ENCODE results near the gene NEK8. TPM values are rescaled to one million over a fixed set of nuclear protein-coding genes. Genes with fewer than 3 reads are reported as not detected.

NEK8 gene
- total and polyA plus RNA-seq, 9 of the 15 experiments (the other 6 are each of a cell fraction or from before 2014, with no cell fraction given), result 0.98 to 16.6 (median 4.6) TPM

DNA sequence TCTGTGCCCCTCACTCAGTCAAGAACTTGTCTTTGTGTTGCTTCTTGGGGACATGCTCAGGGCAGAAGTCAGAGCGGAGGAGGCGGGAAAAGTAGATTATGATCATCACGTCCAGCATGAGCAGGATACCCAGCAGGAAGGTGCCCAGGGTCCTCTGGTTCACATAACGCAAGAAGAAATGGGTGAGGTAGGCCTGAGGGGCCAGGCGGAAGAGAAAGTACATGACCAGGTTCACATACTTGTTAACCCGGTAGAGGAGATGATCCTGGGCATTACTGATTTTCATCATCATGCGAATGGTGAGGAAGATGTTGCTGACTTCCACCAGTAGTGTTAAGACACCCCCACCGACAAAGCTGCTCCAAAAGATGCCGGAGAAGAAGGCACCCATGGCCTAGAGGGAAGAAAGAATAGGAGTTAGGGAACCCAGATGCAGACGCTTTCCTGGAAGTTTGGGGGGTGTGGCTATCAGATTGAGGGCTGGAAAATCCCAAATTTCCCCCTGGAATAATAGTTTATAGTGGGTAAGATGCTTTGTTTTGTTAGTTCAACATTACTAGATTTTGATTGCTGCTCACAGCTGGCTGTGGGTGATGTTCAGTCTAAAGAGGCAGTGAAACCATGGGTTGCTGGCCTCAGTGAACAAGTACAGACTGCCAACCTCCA is 4.0 kb upstream of the NEK8 start (continued):
- TF ChIP-seq, protein P1, sequence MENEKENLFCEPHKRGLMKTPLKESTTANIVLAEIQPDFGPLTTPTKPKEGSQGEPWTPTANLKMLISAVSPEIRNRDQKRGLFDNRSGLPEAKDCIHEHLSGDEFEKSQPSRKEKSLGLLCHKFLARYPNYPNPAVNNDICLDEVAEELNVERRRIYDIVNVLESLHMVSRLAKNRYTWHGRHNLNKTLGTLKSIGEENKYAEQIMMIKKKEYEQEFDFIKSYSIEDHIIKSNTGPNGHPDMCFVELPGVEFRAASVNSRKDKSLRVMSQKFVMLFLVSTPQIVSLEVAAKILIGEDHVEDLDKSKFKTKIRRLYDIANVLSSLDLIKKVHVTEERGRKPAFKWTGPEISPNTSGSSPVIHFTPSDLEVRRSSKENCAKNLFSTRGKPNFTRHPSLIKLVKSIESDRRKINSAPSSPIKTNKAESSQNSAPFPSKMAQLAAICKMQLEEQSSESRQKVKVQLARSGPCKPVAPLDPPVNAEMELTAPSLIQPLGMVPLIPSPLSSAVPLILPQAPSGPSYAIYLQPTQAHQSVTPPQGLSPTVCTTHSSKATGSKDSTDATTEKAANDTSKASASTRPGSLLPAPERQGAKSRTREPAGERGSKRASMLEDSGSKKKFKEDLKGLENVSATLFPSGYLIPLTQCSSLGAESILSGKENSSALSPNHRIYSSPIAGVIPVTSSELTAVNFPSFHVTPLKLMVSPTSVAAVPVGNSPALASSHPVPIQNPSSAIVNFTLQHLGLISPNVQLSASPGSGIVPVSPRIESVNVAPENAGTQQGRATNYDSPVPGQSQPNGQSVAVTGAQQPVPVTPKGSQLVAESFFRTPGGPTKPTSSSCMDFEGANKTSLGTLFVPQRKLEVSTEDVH (IDR thresholded peaks at IDR 0.05; ENCODE audit: low read depth, partially characterized antibody), result no peak
- TF ChIP-seq, protein P2, sequence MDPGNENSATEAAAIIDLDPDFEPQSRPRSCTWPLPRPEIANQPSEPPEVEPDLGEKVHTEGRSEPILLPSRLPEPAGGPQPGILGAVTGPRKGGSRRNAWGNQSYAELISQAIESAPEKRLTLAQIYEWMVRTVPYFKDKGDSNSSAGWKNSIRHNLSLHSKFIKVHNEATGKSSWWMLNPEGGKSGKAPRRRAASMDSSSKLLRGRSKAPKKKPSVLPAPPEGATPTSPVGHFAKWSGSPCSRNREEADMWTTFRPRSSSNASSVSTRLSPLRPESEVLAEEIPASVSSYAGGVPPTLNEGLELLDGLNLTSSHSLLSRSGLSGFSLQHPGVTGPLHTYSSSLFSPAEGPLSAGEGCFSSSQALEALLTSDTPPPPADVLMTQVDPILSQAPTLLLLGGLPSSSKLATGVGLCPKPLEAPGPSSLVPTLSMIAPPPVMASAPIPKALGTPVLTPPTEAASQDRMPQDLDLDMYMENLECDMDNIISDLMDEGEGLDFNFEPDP (CRISPR knock-in tag; IDR thresholded peaks at IDR 0.05), result peak; percentile 67; the same call in 1 of the 2 replicates
- TF ChIP-seq TCF7L2 (IDR thresholded peaks at IDR 0.05; ENCODE audit: low read depth, low read length) (no peak), HCFC1 (IDR thresholded peaks at IDR 0.05; ENCODE audit: low read depth, low read length) (no peak), SUPT5H (IDR thresholded peaks at IDR 0.05) (peak; percentile 87), ZNF239 (CRISPR knock-in tag; IDR thresholded peaks at IDR 0.05) (no peak), ZNF354B (CRISPR knock-in tag; IDR thresholded peaks at IDR 0.05) (no peak), ZNF696 (CRISPR knock-in tag; conservative IDR thresholded peaks at IDR 0.05) (no peak; the same call in 1 of the 2 replicates), PRPF4 (IDR thresholded peaks at IDR 0.05; ENCODE audit: insufficient read depth, low read depth, low read length, poor library complexity, severe bottlenecking) (no peak), ELF1 (tag; IDR thresholded peaks at IDR 0.05) (no peak), SAFB (IDR thresholded peaks at IDR 0.05; ENCODE audit: borderline replicate concordance, low read depth, low read length) (no peak), GABPB1 (CRISPR knock-in tag; IDR thresholded peaks at IDR 0.05) (no peak), TBL1XR1 (IDR thresholded peaks at IDR 0.05; ENCODE audit: low read length in 2 of 2) (0 out of 4 replicates have a peak, but pooled peaks of 1 of the 2 experiments have one; percentile 26), TRIM28 (IDR thresholded peaks at IDR 0.05) (no peak), TCF7 (IDR thresholded peaks at IDR 0.05; ENCODE audit: borderline replicate concordance) (no peak), PCBP2 (IDR thresholded peaks at IDR 0.05; ENCODE audit: low read depth, low read length, poor library complexity, severe bottlenecking) (no peak), BMI1 (IDR thresholded peaks at IDR 0.05; ENCODE audit: low read length) (no peak), HNRNPL (IDR thresholded peaks at IDR 0.05; ENCODE audit: low read depth, low read length) (no peak), NEUROD1 (IDR thresholded peaks at IDR 0.05; ENCODE audit: borderline replicate concordance, low read depth, low read length, partially characterized antibody) (no peak), CEBPB (tag; IDR thresholded peaks at IDR 0.05) (no peak)
- TF ChIP-seq, protein P3, sequence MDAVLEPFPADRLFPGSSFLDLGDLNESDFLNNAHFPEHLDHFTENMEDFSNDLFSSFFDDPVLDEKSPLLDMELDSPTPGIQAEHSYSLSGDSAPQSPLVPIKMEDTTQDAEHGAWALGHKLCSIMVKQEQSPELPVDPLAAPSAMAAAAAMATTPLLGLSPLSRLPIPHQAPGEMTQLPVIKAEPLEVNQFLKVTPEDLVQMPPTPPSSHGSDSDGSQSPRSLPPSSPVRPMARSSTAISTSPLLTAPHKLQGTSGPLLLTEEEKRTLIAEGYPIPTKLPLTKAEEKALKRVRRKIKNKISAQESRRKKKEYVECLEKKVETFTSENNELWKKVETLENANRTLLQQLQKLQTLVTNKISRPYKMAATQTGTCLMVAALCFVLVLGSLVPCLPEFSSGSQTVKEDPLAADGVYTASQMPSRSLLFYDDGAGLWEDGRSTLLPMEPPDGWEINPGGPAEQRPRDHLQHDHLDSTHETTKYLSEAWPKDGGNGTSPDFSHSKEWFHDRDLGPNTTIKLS (IDR thresholded peaks at IDR 0.05; ENCODE audit: borderline replicate concordance, low read depth), result no peak
- TF ChIP-seq, protein P4, sequence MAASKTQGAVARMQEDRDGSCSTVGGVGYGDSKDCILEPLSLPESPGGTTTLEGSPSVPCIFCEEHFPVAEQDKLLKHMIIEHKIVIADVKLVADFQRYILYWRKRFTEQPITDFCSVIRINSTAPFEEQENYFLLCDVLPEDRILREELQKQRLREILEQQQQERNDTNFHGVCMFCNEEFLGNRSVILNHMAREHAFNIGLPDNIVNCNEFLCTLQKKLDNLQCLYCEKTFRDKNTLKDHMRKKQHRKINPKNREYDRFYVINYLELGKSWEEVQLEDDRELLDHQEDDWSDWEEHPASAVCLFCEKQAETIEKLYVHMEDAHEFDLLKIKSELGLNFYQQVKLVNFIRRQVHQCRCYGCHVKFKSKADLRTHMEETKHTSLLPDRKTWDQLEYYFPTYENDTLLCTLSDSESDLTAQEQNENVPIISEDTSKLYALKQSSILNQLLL (CRISPR knock-in tag; IDR thresholded peaks at IDR 0.05; ENCODE audit: borderline replicate concordance), result no peak

All from K562 (cell line).